Neural cell (in vitro differentiated cells): ENCODE measurements around the gene PRKAG2. TPM values are rescaled to one million over a fixed set of nuclear protein-coding genes. Genes with fewer than 3 reads are reported as not detected.

Experiments
- H2AFZ ChIP-seq: fragments of 200-600, 300-800 bp; sonication (generic), shearing (Covaris generic); 2 replicates; pipeline ENCODE4 v1.6.0; 2014; ENCODE audit warnings: low read depth, mild to moderate bottlenecking, antibody characterized with exemption, low read length, moderate library complexity
- H3F3A ChIP-seq: fragments of 200-600 bp; shearing (Covaris generic); 2 replicates; pipeline ENCODE4 v1.6.1; 2016; ENCODE audit warnings: mild to moderate bottlenecking, moderate library complexity, mixed read lengths, antibody characterized with exemption, low read length; ENCODE audit not compliant: insufficient read depth, poor library complexity, severe bottlenecking
- H3K27ac ChIP-seq: fragments of 200-600, 300-800 bp; sonication (generic), shearing (Covaris generic); 2 replicates; pipeline ENCODE4 v1.5.1; 2014; ENCODE audit warnings: mild to moderate bottlenecking, low read length, moderate library complexity
- H3K27me3 ChIP-seq: fragments of 300-800, 200-600 bp; sonication (generic), shearing (Covaris generic); 2 replicates; pipeline ENCODE4 v1.6.0; 2014; ENCODE audit warnings: mild to moderate bottlenecking, low read depth, low read length, moderate library complexity; ENCODE audit not compliant: insufficient read depth
- H3K36me3 ChIP-seq: fragments of 300-800, 200-600 bp; sonication (generic), shearing (Covaris generic); 2 replicates; pipeline ENCODE4 v1.5.1; 2014; ENCODE audit warnings: mild to moderate bottlenecking, antibody characterized with exemption, low read length, moderate library complexity; ENCODE audit not compliant: insufficient read depth
- H3K4me2 ChIP-seq: fragments of 300-800, 200-600 bp; sonication (generic), shearing (Covaris generic); 2 replicates; pipeline ENCODE4 v1.6.0; 2014; ENCODE audit warnings: mild to moderate bottlenecking, low read length
- H3K4me3 ChIP-seq: fragments of 300-800, 200-600 bp; sonication (generic), shearing (Covaris generic); 2 replicates; pipeline ENCODE4 v1.5.1; 2014; ENCODE audit warnings: mild to moderate bottlenecking, low read length, moderate library complexity
- H3K79me2 ChIP-seq: fragments of 200-600 bp; shearing (Covaris generic); replicated peaks from 2 replicates; pipeline ENCODE4 v1.6.0; 2014; ENCODE audit warnings: mild to moderate bottlenecking, low read length, moderate library complexity; ENCODE audit not compliant: insufficient read depth
- H3K9ac ChIP-seq: fragments of 300-800, 200-600 bp; sonication (generic), shearing (Covaris generic); 2 replicates; pipeline ENCODE4 v1.6.1; 2016; ENCODE audit warnings: mild to moderate bottlenecking, low read length, mixed read lengths
- H3K9me2 ChIP-seq: fragments of 200-600 bp; shearing (Covaris generic); 2 replicates; pipeline ENCODE4 v1.6.1; 2016; ENCODE audit warnings: mild to moderate bottlenecking, low read length, mixed read lengths; ENCODE audit not compliant: insufficient read depth
- H3K9me3 ChIP-seq: fragments of 200-600, 300-800 bp; sonication (generic), shearing (Covaris generic); 2 replicates; pipeline ENCODE4 v1.6.1; 2016; ENCODE audit warnings: mild to moderate bottlenecking, mixed run types, low read length, moderate library complexity, mixed read lengths
- H4K20me1 ChIP-seq: fragments of 200-600 bp; shearing (Covaris generic); 2 replicates; pipeline ENCODE4 v1.6.1; 2016; ENCODE audit warnings: mild to moderate bottlenecking, mixed run types; ENCODE audit not compliant: insufficient read depth
- EP300 ChIP-seq: fragments of 450-650 bp; conservative IDR thresholded peaks from 2 replicates; pipeline ENCODE4 v1.6.1; 2014; ENCODE audit warnings: antibody characterized with exemption, mild to moderate bottlenecking, moderate library complexity; ENCODE audit not compliant: poor library complexity, severe bottlenecking
- EZH2 ChIP-seq: fragments of 200-600, 300-800 bp; shearing (Covaris generic), sonication (generic); IDR thresholded peaks from 2 replicates; pipeline ENCODE4 v1.6.1; 2014; ENCODE audit warnings: antibody characterized with exemption, low read length, borderline replicate concordance, mild to moderate bottlenecking; ENCODE audit not compliant: insufficient read depth, poor library complexity, severe bottlenecking
- MXI1 ChIP-seq: fragments of 450-650 bp; conservative IDR thresholded peaks from 2 replicates; pipeline ENCODE4 v1.6.1; 2014; ENCODE audit warnings: antibody characterized with exemption, mild to moderate bottlenecking; ENCODE audit not compliant: poor library complexity, severe bottlenecking
- POLR2AphosphoS5 ChIP-seq: IDR thresholded peaks from 2 replicates; pipeline ENCODE4 v1.6.1; 2012
- RAD21 ChIP-seq: fragments of 450-650 bp; conservative IDR thresholded peaks from 2 replicates; pipeline ENCODE4 v1.6.1; 2014; ENCODE audit warnings: antibody characterized with exemption, mild to moderate bottlenecking, moderate library complexity
- SMC3 ChIP-seq: fragments of 450-650 bp; conservative IDR thresholded peaks from 2 replicates; pipeline ENCODE4 v1.6.1; 2014; ENCODE audit warnings: antibody characterized with exemption, mild to moderate bottlenecking, moderate library complexity; ENCODE audit not compliant: poor library complexity
- TAF1 ChIP-seq: IDR thresholded peaks from 2 replicates; pipeline ENCODE4 v1.6.1; 2012; ENCODE audit warnings: low read depth
- polyA plus RNA-seq: library from polyadenylated mRNA; depleted of rRNA; stranded (reverse); fragments of >200 nt; gene quantifications from 2 replicates; pipeline ENCODE4 v1.2.3, GENCODE V29; 2014
- TF ChIP-seq, protein P1 (sequence below): IDR thresholded peaks from 2 replicates; pipeline ENCODE4 v1.6.1; 2012; ENCODE audit warnings: borderline replicate concordance
- TF ChIP-seq, protein P2 (sequence below): fragments of 450-650 bp; IDR thresholded peaks from 2 replicates; pipeline ENCODE4 v1.5.1; 2014; ENCODE audit warnings: antibody characterized with exemption, mild to moderate bottlenecking, moderate library complexity; ENCODE audit not compliant: poor library complexity, severe bottlenecking

Gene PRKAG2
- polyA plus RNA-seq, 1 donor from 2014 or later: 22.9 TPM

DNA sequence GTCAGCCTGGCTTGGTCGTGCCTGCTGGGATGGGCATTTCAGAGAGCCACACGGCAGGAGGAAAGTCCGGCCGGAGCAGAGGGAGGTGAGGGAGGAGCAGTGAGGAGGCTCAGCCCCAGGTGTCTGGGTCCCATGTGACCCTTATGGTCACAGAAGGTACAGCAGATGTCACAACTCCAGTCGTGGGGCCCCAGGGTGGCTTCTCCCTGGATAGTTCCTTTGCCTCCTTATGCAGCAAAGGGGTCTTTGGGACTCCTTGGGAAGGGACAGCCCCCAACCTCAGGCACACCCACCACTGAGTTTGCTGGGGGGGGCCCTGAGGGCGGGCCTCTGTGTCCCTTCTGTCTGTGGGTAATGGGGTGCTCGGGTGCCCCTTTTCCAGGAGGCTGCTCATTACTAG lies 19.6 kb upstream of the PRKAG2 start (continued):
- no peak for TF ChIP-seq RAD21
- TF ChIP-seq EZH2: no peak

- no peak overlapping the region for H3K4me2 ChIP-seq
- no peaks in the 10 kb centered on the region for H3K36me3 ChIP-seq
- no peaks in the 10 kb centered on the region for H4K20me1 ChIP-seq
- no peaks in the 10 kb centered on the region for H3F3A ChIP-seq
- no peak overlapping the region for H2AFZ ChIP-seq
- H3K4me3 ChIP-seq: no peak overlapping the region
- H3K27me3 ChIP-seq: no peaks in the 10 kb centered on the region
- no peak overlapping the region for H3K27ac ChIP-seq
- H3K79me2 ChIP-seq: no peaks in the 10 kb centered on the region
- H3K9ac ChIP-seq: no peak overlapping the region
- TF ChIP-seq TAF1: no peak
- TF ChIP-seq MXI1: no peak
- TF ChIP-seq EZH2: no peak
- TF ChIP-seq RAD21: no peak
- no peak for TF ChIP-seq POLR2AphosphoS5
- TF ChIP-seq, protein P1, sequence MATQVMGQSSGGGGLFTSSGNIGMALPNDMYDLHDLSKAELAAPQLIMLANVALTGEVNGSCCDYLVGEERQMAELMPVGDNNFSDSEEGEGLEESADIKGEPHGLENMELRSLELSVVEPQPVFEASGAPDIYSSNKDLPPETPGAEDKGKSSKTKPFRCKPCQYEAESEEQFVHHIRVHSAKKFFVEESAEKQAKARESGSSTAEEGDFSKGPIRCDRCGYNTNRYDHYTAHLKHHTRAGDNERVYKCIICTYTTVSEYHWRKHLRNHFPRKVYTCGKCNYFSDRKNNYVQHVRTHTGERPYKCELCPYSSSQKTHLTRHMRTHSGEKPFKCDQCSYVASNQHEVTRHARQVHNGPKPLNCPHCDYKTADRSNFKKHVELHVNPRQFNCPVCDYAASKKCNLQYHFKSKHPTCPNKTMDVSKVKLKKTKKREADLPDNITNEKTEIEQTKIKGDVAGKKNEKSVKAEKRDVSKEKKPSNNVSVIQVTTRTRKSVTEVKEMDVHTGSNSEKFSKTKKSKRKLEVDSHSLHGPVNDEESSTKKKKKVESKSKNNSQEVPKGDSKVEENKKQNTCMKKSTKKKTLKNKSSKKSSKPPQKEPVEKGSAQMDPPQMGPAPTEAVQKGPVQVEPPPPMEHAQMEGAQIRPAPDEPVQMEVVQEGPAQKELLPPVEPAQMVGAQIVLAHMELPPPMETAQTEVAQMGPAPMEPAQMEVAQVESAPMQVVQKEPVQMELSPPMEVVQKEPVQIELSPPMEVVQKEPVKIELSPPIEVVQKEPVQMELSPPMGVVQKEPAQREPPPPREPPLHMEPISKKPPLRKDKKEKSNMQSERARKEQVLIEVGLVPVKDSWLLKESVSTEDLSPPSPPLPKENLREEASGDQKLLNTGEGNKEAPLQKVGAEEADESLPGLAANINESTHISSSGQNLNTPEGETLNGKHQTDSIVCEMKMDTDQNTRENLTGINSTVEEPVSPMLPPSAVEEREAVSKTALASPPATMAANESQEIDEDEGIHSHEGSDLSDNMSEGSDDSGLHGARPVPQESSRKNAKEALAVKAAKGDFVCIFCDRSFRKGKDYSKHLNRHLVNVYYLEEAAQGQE: no peak
- no peak for TF ChIP-seq SMC3
- no peak for TF ChIP-seq EP300
- TF ChIP-seq, protein P2, sequence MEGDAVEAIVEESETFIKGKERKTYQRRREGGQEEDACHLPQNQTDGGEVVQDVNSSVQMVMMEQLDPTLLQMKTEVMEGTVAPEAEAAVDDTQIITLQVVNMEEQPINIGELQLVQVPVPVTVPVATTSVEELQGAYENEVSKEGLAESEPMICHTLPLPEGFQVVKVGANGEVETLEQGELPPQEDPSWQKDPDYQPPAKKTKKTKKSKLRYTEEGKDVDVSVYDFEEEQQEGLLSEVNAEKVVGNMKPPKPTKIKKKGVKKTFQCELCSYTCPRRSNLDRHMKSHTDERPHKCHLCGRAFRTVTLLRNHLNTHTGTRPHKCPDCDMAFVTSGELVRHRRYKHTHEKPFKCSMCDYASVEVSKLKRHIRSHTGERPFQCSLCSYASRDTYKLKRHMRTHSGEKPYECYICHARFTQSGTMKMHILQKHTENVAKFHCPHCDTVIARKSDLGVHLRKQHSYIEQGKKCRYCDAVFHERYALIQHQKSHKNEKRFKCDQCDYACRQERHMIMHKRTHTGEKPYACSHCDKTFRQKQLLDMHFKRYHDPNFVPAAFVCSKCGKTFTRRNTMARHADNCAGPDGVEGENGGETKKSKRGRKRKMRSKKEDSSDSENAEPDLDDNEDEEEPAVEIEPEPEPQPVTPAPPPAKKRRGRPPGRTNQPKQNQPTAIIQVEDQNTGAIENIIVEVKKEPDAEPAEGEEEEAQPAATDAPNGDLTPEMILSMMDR: no peak
- no peaks in the 10 kb centered on the region for H3K9me3 ChIP-seq
- H3K9me2 ChIP-seq: no peaks in the 10 kb centered on the region
These were observed 19.2 kb upstream of the PRKAG2 start for GRCh38 chr7:151896086-151896485.

GRCh38 chr7:151895631-151896031 lies 18.7 kb upstream of the PRKAG2 start:
- H3K36me3 ChIP-seq: no peaks in the 10 kb centered on the region
- H3F3A ChIP-seq: no peaks in the 10 kb centered on the region
- no peaks in the 10 kb centered on the region for H3K27me3 ChIP-seq
- H3K9me2 ChIP-seq: no peaks in the 10 kb centered on the region
- H3K27ac ChIP-seq: no peak overlapping the region
- no peaks in the 10 kb centered on the region for H3K79me2 ChIP-seq
- no peaks in the 10 kb centered on the region for H3K9me3 ChIP-seq
- H3K4me2 ChIP-seq: no peak overlapping the region
- no peaks in the 10 kb centered on the region for H4K20me1 ChIP-seq
- H3K4me3 ChIP-seq: no peak overlapping the region
- H3K9ac ChIP-seq: no peak overlapping the region
- H2AFZ ChIP-seq: no peak overlapping the region
- TF ChIP-seq POLR2AphosphoS5: no peak
- TF ChIP-seq SMC3: no peak
- no peak for TF ChIP-seq EZH2
- TF ChIP-seq, protein P1: no peak
- TF ChIP-seq RAD21: no peak
- no peak for TF ChIP-seq EP300
- no peak for TF ChIP-seq MXI1
- no peak for TF ChIP-seq TAF1
- TF ChIP-seq, protein P2: no peak
